GM21528 (cell line): ENCODE measurements around the gene SYTL4.

Experiments
- ATAC-seq: cut with Tn5 transposase; IDR thresholded peaks from one replicate; pipeline ENCODE4 v1.9.1; 2021; ENCODE audit warnings: mild to moderate bottlenecking, moderate library complexity; ENCODE audit not compliant: unreplicated experiment, low FRiP score

The SYTL4 gene

DNA sequence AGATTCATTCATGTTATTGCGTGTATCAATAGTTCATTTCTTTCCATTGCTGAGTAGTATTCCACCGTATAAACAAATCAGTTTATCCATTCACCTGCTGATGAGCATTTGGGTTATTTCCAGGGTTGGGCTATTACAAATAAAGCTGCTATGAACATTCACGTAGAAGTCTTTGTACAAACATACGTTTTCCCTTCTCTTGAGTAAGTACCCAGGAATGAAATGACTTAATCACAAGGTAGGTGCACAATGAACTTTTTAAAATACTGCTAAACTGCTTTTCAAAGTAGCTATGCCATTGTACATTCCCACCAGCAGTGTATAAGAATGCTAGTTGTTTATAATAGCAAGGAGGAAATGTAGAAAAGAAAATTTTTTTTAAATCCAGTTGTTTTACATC is 35.9 kb downstream of the SYTL4 start:
- ATAC-seq: no peak

DNA sequence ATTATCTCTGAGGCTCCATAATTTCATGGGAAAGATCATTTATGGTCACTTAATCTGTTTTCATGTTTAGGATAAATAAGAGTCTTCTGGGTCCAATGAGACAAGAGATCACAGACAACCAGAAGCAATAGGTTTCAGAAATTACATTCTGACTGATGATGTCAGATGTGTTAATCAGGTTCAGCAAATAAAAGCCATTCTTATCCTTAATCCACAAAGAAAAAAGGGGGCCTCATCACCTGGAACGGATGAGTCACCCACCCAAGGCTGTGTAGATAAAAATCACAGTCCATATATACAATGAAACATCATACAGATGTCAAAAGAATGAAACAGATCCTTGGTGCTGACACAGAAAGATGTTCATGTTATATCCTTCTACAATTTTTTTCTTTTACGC is 36.6 kb downstream of the SYTL4 start:
- ATAC-seq: no peak

DNA sequence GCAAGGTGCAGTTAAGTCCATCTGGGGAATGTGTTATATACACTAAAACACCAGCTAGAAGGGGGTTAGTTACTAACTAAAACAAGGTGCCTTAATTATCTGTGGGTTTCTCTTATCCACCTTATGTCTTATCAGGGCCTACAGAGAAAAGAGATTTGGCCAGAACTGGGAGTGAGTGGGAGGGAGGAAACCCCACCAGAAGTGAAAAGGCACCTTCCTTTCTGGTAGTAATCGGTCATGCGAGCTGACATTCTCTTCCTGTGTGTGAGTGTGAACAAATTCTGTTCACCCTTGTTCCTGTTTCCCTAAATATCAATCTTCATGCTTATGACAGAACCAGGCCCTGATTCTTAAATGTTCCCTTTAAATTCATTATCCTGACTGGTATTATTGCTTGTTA is 44.4 kb downstream of the SYTL4 start:
- peak; percentile 81 for ATAC-seq

DNA sequence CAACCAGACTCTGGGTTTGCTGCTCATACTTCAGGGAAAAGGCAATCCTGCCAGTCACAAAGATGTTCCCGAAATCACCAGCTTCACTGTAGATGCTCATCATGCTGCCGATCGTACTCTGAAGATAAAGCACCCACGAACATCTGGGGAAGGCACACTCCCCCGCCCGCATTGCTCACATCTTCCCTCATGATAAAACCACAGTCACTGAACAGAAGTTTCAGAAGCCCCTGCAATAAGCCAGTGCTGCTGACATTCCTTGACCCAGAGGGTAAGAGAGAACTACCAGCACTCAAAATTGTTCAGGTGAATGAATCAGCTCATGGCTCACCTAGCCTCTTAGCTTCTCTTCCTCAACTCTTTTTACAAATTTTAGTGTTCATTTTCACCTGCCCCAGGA is 44.8 kb downstream of the SYTL4 start:
- peak; percentile 51 for ATAC-seq

DNA sequence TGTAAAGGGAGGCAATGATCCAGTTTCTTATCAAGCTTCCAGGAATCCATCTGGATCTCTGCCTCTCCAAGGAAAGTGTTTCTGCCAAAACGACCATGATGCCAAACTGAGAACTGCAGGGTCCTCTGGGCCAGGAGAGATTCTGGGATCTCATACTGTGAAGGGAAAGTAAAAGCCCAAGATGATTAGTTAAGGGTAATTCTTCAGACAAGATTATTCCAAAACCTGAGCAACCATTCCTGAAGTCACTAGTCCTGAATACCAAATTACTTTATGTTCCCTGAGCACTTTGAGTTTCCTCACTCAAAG is 46.0 kb downstream of the SYTL4 start:
- ATAC-seq: no peak

DNA sequence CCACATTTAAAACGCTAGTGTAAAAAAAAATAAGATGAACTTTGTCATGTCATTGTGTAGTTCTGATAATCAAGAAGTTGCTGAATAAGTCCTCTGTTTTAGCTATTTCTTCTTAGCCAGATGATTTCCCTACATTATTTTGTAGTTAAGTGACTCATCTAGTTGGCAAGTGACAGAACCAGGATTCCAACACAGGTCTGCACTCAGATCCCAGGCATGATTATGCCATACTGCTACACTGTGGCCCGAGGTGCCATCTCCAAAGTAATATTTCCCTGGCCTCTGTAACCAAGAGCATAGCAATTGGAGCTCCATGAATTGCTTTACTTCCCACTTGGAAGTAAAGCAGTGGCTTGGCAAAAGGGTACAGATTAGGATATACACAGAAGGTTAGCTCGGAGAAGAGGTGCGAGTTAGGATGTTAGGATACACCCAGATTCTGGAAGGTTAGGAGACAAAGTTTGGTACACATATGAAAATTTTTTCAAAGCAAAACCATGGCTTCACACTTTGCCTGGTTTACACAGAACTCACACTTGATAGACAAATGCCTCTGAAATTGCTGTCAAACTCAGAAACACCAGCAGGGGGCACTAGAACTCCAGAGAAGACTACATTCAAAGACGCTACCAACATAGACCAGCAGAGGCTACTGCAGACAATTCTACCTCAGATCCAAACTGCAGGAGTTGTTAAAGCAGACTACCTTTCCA is 46.5 kb downstream of the SYTL4 start:
- ATAC-seq: no peak

DNA sequence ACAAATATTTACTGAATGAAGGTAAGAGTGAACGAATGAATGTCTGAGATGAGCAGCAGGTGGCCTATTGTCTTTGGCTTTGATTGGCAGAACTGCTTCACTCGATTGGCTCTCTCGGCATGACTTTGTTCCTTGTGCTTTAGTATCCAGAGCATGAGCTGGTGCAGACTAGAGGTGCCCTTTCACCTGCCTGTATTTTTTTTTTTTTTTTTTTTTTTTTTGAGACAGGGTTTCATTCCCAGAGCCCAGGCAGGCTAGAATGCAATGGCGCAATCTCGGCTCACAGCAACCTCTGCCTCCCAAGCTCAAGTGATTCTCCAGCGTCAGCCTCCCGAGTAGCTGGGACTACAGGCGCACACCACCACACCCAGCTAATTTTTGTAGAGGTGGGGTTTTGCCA is 49.0 kb downstream of the SYTL4 start:
- no peak for ATAC-seq

DNA sequence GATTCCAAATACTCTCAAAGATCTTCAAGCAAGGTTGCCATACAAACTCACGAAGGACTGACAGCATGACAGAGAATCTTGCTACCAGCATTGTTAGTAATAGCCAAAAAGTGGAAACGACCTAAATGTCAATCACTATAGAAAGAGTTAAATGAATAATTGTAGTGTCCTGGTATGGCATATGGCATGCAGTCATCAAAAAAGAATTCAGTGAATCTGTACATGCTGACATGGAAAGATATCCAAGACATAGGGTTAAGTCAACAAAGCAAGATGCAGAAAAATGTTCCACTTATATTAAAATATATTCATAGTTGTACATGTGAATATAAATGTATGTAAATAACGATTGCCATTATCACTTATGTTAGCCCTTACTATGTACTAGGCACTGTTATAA is 50.3 kb downstream of the SYTL4 start:
- no peak for ATAC-seq

DNA sequence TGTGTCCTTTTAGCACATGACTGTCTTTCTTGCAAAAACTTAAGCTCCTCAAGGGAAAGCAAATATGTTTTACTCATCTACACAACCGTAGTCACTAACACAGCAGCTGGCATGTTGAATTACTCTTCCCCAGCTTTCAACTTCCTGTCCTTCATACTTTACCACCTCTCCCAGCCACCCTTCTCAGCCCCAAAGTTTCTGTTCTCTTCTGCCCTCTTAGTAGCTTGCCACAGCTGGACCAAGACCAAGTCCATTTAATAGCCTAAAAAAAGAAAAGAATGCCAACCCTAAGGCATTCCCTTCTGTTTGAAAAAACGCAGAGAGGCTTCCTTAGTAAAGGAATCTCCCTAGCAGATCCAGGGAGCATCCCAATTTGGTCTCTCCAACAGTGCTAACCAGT is 51.2 kb downstream of the SYTL4 start:
- no peak for ATAC-seq

DNA sequence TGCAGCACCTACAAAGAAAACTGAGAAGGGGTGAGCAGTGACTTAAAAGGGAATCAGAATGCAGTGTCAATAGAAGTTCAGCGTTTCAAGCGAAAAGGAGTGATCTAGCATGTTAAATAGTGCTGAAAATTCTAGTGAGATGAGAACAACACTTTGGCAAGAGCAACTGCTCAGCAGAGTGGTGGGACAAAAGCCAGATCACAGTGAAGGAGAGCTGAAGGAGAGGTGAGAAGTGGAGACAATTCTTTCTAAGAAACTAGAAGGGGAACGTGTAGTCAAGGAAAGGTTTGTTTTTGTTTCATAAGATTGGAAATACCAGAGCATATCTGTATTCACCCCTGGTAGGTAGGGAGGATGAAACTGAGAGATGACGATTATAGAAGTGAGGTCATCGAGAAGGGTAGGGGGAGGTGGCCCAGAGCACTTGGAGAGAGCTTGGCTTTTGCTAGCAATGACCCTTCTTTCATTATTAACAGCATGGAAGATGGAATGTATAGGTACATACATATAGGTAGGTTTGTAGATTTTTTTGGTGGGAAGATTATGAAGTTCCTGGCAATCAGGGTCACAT is 54.2 kb downstream of the SYTL4 start:
- no peak for ATAC-seq

DNA sequence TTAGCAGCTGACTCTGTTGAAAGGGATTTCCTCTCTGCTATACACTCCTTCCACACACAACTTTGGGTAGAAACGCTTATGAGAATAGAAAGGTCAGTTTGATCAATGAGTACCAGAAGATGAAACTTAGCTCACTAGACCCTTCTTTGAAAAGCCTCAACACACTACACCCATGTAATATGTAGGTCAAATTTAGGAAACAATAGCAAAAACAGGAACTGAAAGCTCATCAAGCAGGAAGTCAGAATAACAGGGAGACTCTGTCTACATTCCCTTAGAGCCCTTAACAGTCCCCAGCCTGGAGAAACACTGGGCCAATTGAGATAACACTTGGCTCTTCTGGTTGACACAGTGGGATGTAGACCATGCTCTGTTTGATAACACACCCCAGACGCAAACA is 57.2 kb downstream of the SYTL4 start:
- ATAC-seq: no peak

DNA sequence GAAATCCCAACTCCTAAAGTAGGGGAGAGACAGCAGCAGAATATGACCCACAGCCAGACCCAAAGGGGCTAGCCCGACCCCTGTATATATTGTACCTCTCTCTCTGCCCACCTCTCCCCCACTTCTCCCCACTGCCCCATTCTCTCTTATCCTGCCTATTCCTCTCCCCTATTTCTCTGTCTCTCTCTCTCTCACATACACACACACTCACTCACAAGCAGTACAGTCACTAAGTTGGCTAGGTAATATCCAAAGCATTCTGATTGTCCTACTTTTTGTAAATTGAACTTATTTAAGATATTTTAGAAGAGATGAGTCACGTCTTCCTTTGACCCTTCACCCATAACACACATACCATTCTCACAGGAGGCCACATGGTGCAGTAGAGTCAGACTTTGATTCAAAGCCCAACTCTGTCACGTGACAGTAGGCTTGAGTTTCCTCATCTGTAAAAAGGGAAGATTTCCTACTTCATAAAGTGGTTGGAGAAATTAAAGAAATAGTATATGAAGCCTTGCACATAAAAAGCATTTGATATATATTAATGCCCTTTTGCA is 58.4 kb downstream of the SYTL4 start:
- no peak for ATAC-seq

DNA sequence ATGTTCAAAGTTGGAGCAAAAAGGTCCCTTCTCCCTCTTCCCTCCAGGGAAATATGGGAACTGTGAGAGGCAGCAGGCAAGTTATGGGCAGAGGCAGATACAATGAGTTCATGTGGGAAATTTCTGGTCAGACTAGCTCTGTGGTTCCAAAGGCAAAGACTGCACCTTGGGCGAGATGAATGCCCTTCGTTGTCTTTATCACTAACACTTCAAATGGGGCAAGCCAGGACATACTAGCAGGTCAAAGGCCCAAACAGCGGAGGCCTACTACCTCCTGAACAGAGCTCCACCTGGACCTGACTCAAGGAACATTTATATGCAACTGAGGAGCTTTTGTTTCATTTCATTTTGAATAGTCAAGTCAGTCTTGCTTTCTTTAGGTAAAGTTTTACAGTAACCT is 59.0 kb downstream of the SYTL4 start:
- no peak for ATAC-seq

DNA sequence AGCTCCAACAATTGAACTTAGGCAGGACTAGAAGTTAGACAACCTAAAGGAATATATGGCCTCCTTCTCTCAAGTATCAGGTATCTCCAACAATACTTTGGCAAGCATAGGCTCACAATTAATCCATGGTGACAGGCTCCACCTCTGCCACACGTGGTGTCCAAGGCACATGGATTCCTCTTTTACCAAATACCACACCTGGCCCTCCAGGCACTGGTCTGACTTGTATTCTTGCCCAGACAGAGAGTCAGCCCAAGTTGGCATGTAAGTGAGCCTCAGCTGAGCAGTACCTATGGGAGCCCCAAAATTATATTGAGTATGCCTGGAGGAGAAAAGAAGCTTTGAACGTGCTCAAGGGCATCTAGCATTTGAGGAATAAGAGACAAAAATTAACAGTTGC is 68.3 kb downstream of the SYTL4 start:
- no peak for ATAC-seq

DNA sequence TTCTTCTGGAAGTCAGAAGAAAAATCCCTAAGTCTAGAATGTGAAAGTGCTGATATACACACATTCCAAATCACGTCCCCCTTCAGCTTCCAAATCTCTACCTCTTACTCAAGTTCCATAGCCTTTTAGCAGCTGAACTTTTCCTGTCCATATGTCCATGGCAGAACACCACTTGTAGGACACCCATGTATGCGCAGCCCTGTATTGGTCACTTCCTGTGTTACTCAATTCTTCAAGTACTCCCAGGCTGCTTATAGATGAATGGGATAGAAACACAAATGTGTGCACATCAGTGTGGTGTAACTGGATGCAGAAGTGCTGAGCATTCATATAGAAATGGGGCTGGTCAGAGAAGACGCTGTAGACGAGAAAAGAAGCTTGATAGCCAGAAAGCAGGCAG is 69.1 kb downstream of the SYTL4 start:
- no peak for ATAC-seq

DNA sequence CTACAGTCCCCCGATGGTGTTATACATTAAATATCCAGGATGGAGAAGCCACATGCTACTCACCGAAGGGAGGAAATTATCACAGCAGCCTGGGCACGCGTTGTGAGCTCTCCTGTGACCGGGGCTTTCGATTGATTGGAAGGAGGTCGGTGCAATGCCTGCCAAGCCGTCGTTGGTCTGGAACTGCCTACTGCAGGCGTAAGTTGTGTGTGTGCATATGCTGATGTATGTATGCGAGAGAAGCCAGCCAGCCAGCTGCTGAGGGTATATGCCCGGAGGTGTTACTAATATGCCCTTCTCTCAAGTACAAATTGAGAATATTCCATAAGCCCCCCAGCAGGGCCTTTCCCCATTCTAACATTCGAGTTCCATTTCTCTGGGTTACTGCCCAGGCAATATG is 69.8 kb downstream of the SYTL4 start:
- ATAC-seq: no peak

DNA sequence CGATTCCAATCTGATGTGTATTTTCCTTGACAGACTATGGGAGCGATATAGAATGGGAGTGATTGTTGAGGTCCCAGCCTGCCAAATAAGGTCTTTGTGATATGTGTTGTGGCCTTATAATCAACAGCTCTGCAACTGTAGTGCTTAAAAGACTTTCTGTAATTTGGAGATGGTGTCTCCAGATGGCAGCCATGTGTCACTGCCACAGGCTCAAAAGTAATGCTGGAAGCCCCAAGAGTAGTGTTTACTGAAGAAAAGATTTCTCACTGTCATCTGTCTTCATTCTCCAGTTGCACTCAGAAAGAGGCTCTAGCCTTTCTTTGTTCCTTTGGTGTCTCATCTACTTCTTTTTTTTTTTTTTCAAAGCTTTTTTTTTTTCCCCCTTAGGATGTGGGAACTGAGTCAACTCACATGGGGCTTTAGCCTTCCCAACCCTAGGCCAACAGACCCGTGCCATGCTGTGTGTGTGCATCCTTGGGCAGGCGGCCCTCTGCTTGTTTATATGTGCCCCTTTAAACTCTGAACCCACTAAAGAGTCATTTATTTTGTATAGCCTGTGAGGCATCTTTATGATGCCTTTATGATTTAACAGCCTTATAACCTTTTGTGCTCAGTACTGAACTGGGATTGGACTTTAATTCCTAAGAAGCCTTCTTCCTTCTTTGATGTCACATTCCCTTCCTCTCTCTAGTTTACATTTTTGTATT is 72.3 kb downstream of the SYTL4 start:
- no peak for ATAC-seq

DNA sequence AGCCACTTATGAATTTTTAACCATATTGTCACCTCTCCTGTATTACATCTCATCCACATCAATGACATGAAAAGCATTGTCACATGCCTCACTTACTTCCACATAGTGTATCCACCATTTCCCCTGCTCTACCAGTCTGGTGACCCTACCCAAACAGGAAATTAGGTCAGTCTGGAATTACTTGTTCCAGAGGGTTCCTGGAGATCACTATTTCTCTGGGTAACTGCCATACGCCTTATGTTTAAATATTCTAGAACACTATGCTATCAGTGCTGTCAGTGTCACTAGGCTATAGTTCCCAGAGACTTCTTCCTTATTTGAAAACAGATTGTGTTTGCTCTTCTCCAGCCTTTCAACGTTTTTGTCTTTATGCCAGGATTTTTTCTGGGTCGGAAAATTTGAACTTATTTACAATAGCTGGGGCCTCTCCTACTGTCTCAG is 73.0 kb downstream of the SYTL4 start:
- ATAC-seq: no peak

DNA sequence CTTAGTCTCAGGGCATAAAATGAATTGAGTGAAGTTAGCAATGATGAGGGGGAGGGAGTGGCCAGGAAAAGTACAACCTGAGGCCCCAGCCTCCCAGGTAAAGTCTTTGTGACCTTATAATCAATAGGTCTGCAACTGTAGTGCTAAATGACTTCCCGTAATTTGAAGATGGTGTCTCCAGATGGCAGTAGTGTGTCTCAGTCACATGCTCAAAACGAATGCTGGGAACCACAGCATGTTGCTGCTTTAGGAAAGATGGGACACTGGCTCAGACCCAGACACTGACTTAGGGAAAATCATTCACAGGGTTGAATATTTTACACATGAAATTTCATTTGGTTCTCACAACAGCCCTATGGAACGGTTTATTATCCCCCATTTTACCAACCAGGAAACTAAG is 77.7 kb downstream of the SYTL4 start:
- no peak for ATAC-seq

DNA sequence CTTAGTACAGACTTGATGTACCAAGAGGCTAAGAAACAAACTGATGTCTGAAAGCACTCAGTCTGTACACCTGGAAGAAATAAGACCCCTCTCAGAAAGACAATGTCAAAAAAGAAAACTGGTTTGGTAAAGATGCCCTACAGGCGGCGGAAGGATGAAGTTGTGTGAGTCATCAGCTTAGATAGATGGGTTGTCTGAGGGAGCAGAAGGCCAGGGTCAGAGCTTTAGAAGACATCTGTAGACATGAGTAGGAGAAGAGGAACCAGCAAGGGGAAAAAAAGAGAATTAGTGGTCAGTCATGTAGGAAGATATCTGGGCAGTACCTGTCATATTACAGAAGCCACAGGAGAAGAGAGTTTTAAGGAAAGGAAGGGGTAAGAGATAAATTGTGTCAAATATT is 79.7 kb downstream of the SYTL4 start:
- ATAC-seq: no peak

DNA sequence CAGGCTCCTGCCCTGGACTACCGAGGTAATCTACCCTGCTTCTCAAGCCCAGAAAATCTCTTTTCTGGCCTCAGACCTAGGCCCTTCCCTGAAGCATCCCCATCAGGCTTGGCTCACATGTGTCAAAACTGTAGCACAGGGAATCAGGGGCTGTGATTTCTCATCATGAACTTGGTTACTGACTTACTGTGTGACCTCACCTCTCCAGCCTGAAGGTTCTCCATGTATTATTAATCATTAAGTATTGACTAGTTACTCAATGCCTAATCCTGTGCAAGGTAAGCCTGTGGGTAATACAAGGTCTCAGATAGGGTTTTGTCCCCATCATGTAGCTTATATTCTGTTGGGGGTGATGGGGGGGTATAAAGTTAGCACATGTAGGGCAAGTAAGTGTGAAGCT is 81.1 kb downstream of the SYTL4 start:
- no peak for ATAC-seq
